Neuronal stem cell (in vitro differentiated cells): Measurements from ENCODE around the gene GPATCH2.

ENCODE experiments used
- DNase-seq: peaks from one replicate; pipeline ENCODE4 v3.0.0-alpha.2; 2013; ENCODE audit warnings: low spot score
- H2AFZ ChIP-seq: one replicate; pipeline ENCODE4 v1.6.1; 2013; ENCODE audit warnings: mild to moderate bottlenecking, low read length, inconsistent platforms
- H2AK5ac ChIP-seq: 2 replicates; pipeline ENCODE4 v1.6.1; 2013; ENCODE audit warnings: low read depth, mild to moderate bottlenecking, inconsistent platforms, low read length, moderate library complexity, mixed read lengths
- H2BK120ac ChIP-seq: 2 replicates; pipeline ENCODE4 v1.6.1; 2013; ENCODE audit warnings: low read depth, mild to moderate bottlenecking, inconsistent platforms, low read length, moderate library complexity, mixed read lengths
- H2BK12ac ChIP-seq: one replicate; pipeline ENCODE4 v1.6.1; 2013; ENCODE audit warnings: low read length, inconsistent platforms
- H2BK15ac ChIP-seq: 2 replicates; pipeline ENCODE4 v1.6.1; 2013; ENCODE audit warnings: mild to moderate bottlenecking, low read length, inconsistent platforms, mixed read lengths
- H2BK5ac ChIP-seq: one replicate; pipeline ENCODE4 v1.6.1; 2013; ENCODE audit warnings: inconsistent platforms, mild to moderate bottlenecking, low read length, moderate library complexity
- H3K14ac ChIP-seq: one replicate; pipeline ENCODE4 v1.6.1; 2013; ENCODE audit warnings: low read length, inconsistent platforms
- H3K18ac ChIP-seq: 2 replicates; pipeline ENCODE4 v1.6.1; 2013; ENCODE audit warnings: low read length, inconsistent platforms
- H3K23ac ChIP-seq: 2 replicates; pipeline ENCODE4 v1.6.1; 2013; ENCODE audit warnings: low read depth, mild to moderate bottlenecking, mixed read lengths, low read length, inconsistent platforms; ENCODE audit not compliant: poor library complexity
- H3K27ac ChIP-seq: replicated peaks from 3 replicates; pipeline ENCODE4 v1.5.1; 2013; ENCODE audit warnings: low read length, inconsistent platforms
- H3K27me3 ChIP-seq, 3 experiments: 2 replicates each; pipeline ENCODE4 v1.6.1; 2013; ENCODE audit warnings: low read length in 3 of 3, mild to moderate bottlenecking in 2 of 3, inconsistent platforms in 1 of 3, low read depth in 1 of 3, mixed read lengths in 1 of 3, moderate library complexity in 1 of 3; ENCODE audit not compliant: control insufficient read depth in 3 of 3, insufficient read depth in 3 of 3
- H3K36me3 ChIP-seq, 2 donors: replicated peaks in 1 of 2; 2 replicates each; pipeline ENCODE4 v1.6.1; 2013; ENCODE audit warnings: low read length in 2 of 2; ENCODE audit not compliant: control insufficient read depth in 2 of 2, insufficient read depth in 2 of 2
- H3K4ac ChIP-seq: 2 replicates; pipeline ENCODE4 v1.6.1; 2013; ENCODE audit warnings: inconsistent platforms, mild to moderate bottlenecking, low read length, moderate library complexity
- H3K4me1 ChIP-seq, 2 donors: 1 replicate in 1 of 2; 2 replicates in 1 of 2; pipeline ENCODE4 v1.6.1; 2013; ENCODE audit warnings: low read length in 2 of 2, low read depth in 1 of 2; ENCODE audit not compliant: control insufficient read depth in 2 of 2, insufficient read depth in 1 of 2
- H3K4me2 ChIP-seq: one replicate; pipeline ENCODE4 v1.6.1; 2013; ENCODE audit warnings: mild to moderate bottlenecking, low read length, inconsistent platforms; ENCODE audit not compliant: insufficient read depth, poor library complexity, severe bottlenecking
- H3K4me3 ChIP-seq, 2 donors: 2 replicates each; pipeline ENCODE4 v1.5.1; 2013; ENCODE audit warnings: low read length in 2 of 2, mild to moderate bottlenecking in 2 of 2, inconsistent platforms in 1 of 2, moderate library complexity in 1 of 2
- H3K79me1 ChIP-seq: one replicate; pipeline ENCODE4 v1.6.1; 2013; ENCODE audit warnings: low read depth, mild to moderate bottlenecking, inconsistent platforms, low read length, moderate library complexity
- H3K9ac ChIP-seq: one replicate; pipeline ENCODE4 v1.6.1; 2013; ENCODE audit warnings: mild to moderate bottlenecking, low read depth, low read length, inconsistent platforms; ENCODE audit not compliant: poor library complexity
- H3K9me3 ChIP-seq, 2 donors: replicated peaks in 1 of 2; 2 replicates each; pipeline versions ENCODE3 to v1.6.1; 2013; ENCODE audit warnings: low read length in 2 of 2, mild to moderate bottlenecking in 2 of 2, inconsistent platforms in 1 of 2, low read depth in 1 of 2, mixed read lengths in 1 of 2, moderate library complexity in 1 of 2; ENCODE audit not compliant: control insufficient read depth in 2 of 2, insufficient read depth in 1 of 2
- H4K8ac ChIP-seq: one replicate; pipeline ENCODE4 v1.6.1; 2013; ENCODE audit warnings: low read depth, mild to moderate bottlenecking, inconsistent platforms, low read length, moderate library complexity
- H4K91ac ChIP-seq: one replicate; pipeline ENCODE4 v1.6.1; 2013; ENCODE audit warnings: low read length, low read depth, mild to moderate bottlenecking, inconsistent platforms; ENCODE audit not compliant: poor library complexity
- WGBS, 2 donors: extraction: QIAGEN DNeasy Blood & Tissue Kit; methylation state at CpG; one replicate each; pipeline ENCODE4 v1.1.7; 2013; ENCODE audit warnings: missing lambda C conversion rate in 2 of 2, mixed read lengths in 1 of 2; ENCODE audit not compliant: insufficient read length in 2 of 2, insufficient replicate concordance in 1 of 2; ENCODE audit errors: extremely low coverage in 2 of 2; 5-methylcytosine and 5-hydroxymethylcytosine counted together

The GPATCH2 gene

DNA sequence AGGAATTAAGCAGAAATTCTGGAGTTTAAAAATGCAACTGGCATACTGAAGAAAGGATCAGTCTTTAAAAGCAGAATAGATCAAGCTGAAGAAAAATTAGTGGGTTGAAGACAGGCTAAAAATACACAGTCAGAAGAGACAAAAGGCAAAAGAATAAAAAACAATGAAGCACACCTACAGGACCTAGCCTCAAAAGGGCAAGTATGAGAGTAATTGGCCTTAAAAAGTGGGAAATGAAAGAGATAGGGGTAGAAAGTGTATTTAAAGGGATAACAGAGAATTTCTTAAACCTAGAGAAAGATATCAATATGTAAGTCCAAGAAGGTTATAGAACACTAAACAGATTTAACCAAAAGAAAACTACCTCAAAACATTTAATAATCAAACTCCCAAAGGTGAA is 152.4 kb downstream of the GPATCH2 start:
- no peak overlapping the region for H3K23ac ChIP-seq
- H2BK12ac ChIP-seq: no peak overlapping the region
- no peak overlapping the region for H2BK5ac ChIP-seq
- no peak overlapping the region for H3K14ac ChIP-seq
- H2BK120ac ChIP-seq: no peak overlapping the region
- no peak overlapping the region for H3K4me2 ChIP-seq
- no peaks in the 10 kb centered on the region for H3K4me1 ChIP-seq
- no peak overlapping the region for H2AFZ ChIP-seq
- H3K36me3 ChIP-seq: no peaks in the 10 kb centered on the region
- H4K91ac ChIP-seq: no peak overlapping the region
- H2BK15ac ChIP-seq: no peak overlapping the region
- peaks cover 0 to 2% of the 10 kb centered on the region in 2 donors for H3K9me3 ChIP-seq
- H3K4me3 ChIP-seq: no peak overlapping the region
- H3K79me1 ChIP-seq: no peaks in the 10 kb centered on the region
- H3K27ac ChIP-seq: no peak overlapping the region
- H3K9ac ChIP-seq: no peak overlapping the region
- H3K27me3 ChIP-seq: no peaks in the 10 kb centered on the region
- no peak for DNase-seq
- no peak overlapping the region for H4K8ac ChIP-seq
- H3K18ac ChIP-seq: no peak overlapping the region
- no peak overlapping the region for H2AK5ac ChIP-seq
- H3K4ac ChIP-seq: no peak overlapping the region

DNA sequence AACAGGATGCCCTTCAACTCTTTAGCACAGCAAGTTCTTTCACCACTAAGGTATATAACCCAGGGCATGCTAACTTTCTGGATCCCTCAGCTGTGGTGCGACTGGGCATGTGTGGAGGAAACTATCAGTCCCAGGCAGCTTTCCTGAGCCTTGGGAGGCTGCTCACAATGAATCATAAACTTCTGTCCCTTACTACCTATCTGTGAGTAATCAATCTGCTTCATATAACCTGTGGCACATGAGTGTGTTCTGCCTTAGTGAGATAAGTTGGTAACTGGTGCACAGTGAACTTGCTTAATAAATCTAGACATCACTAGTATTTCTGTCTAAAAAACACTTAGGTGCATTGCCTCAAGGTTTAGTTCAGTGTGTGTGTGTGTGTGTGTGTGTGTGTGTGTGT is 158.0 kb downstream of the GPATCH2 start:
- DNase-seq: no peak
- Histone ChIP-seq H3K27ac (no peak overlapping the region), H2BK120ac (no peak overlapping the region), H3K79me1 (no peaks in the 10 kb centered on the region), H4K91ac (no peak overlapping the region), H2BK5ac (no peak overlapping the region), H2AFZ (no peak overlapping the region), H3K23ac (no peak overlapping the region), H3K4ac (no peak overlapping the region), H3K9ac (no peak overlapping the region), H3K9me3 (no peaks in the 10 kb centered on the region), H3K18ac (no peak overlapping the region), H2BK15ac (no peak overlapping the region), H3K14ac (no peak overlapping the region), H2AK5ac (no peak overlapping the region), H4K8ac (no peak overlapping the region), H2BK12ac (no peak overlapping the region), H3K36me3 (no peaks in the 10 kb centered on the region), H3K4me1 (no peaks in the 10 kb centered on the region), H3K27me3 (no peaks in the 10 kb centered on the region), H3K4me2 (no peak overlapping the region), H3K4me3 (no peak overlapping the region)
- WGBS, 2 donors: no CpG with 5 or more reads among the region's 1 CpG

DNA sequence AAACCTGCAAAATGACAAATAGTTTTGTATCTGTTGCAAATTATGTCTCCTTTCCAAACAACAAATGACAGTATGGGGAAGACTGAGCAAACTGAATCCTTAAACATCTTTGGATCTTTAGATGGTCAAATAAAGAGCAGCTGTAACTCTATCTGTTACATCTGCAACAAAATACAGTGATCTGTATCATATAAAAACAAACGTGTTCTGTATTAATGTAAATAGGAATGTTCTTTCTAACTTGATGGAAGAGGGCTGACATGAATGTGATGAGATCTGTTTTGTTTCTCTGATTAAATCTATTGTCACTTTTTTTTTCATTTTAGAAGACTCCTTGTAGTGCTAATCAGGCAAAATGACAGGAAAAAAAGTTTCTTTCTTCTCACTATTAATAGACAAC is 159.5 kb downstream of the GPATCH2 start:
- Histone ChIP-seq H3K27me3 (no peaks in the 10 kb centered on the region), H2BK12ac (no peak overlapping the region), H3K4me1 (no peaks in the 10 kb centered on the region), H2BK120ac (no peak overlapping the region), H2BK5ac (no peak overlapping the region), H3K18ac (no peak overlapping the region), H4K8ac (no peak overlapping the region), H2AK5ac (no peak overlapping the region), H3K4me2 (no peak overlapping the region), H3K9ac (no peak overlapping the region), H3K4me3 (no peak overlapping the region), H2BK15ac (no peak overlapping the region), H3K36me3 (no peaks in the 10 kb centered on the region), H2AFZ (no peak overlapping the region), H3K9me3 (no peaks in the 10 kb centered on the region), H3K27ac (no peak overlapping the region), H3K79me1 (no peaks in the 10 kb centered on the region), H3K14ac (no peak overlapping the region), H4K91ac (no peak overlapping the region), H3K23ac (no peak overlapping the region), H3K4ac (no peak overlapping the region)
- DNase-seq: no peak
- no CpG with 5 or more reads among the region's 1 CpG for WGBS, 2 donors

DNA sequence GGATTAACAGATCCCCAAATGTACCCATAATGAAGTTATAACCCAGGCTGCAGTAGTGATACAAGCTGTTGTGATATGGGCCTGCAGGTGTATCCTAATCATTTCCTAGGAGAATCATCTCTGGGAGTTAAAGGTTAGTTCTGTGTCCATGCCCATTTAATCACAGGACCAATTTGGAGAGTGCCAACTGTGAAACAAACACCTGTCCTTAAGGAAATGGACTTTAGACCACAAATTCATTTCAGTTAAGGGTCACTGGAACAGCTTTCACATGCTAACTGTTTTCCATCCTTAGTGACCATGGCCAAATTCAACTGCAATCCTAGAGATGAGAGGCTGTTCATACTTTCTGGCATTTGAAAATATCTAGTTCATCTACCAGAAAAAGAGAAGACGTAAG is 160.9 kb downstream of the GPATCH2 start:
- Histone ChIP-seq H3K18ac (no peak overlapping the region), H4K8ac (no peak overlapping the region), H2BK12ac (no peak overlapping the region), H2BK15ac (no peak overlapping the region), H2BK5ac (no peak overlapping the region), H3K36me3 (no peaks in the 10 kb centered on the region), H2AFZ (no peak overlapping the region), H2BK120ac (no peak overlapping the region), H3K9me3 (peaks cover 0 to 7% of the 10 kb centered on the region in 2 donors), H3K79me1 (no peaks in the 10 kb centered on the region), H3K9ac (no peak overlapping the region), H3K4me2 (no peak overlapping the region), H3K23ac (no peak overlapping the region), H3K27me3 (no peaks in the 10 kb centered on the region), H3K14ac (no peak overlapping the region), H3K27ac (no peak overlapping the region), H3K4ac (no peak overlapping the region), H3K4me1 (no peaks in the 10 kb centered on the region), H3K4me3 (no peak overlapping the region), H4K91ac (no peak overlapping the region), H2AK5ac (no peak overlapping the region)
- no CpG with 5 or more reads among the region's 1 CpG for WGBS, 2 donors
- DNase-seq: no peak
